ENCODE results near the gene UQCC5.
"Not testable (repeated sequence)": the region's sequence is repeated elsewhere in the genome, so short reads cannot be mapped to it uniquely, and the experiment has no call there.

UQCC5 gene

GRCh38 chr3:52523386-52524257 is 12.8 kb upstream of the UQCC5 start:
- no peak for DNase-seq

- DNase-seq = no peak
These were observed 12.1 kb upstream of the UQCC5 start for GRCh38 chr3:52524258-52524751.

GRCh38 chr3:52524752-52525679 is 11.4 kb upstream of the UQCC5 start:
- no peak for DNase-seq

- DNase-seq = no peak
These were observed 10.5 kb upstream of the UQCC5 start for GRCh38 chr3:52525680-52526561.

GRCh38 chr3:52526671-52527038 is 9.8 kb upstream of the UQCC5 start:
- DNase-seq = not testable (repeated sequence)

- no peak for DNase-seq
These were observed 9.2 kb upstream of the UQCC5 start for GRCh38 chr3:52527039-52527731.

- no peak for DNase-seq
These were observed 8.4 kb upstream of the UQCC5 start for GRCh38 chr3:52527732-52528585.

- no peak for DNase-seq
These were observed 7.6 kb upstream of the UQCC5 start for GRCh38 chr3:52528586-52529375.

- no peak for DNase-seq
These were observed 6.8 kb upstream of the UQCC5 start for GRCh38 chr3:52529376-52530333.

- no peak for DNase-seq
These were observed 5.2 kb upstream of the UQCC5 start for GRCh38 chr3:52530918-52531826.

- no peak for DNase-seq
These were observed 4.4 kb upstream of the UQCC5 start for GRCh38 chr3:52531860-52532516.

- DNase-seq = no peak
These were observed 3.9 kb upstream of the UQCC5 start for GRCh38 chr3:52532517-52532837.

- DNase-seq = peak; percentile 24
These were observed 3.4 kb upstream of the UQCC5 start for GRCh38 chr3:52532838-52533622.

- DNase-seq = peak; percentile 75
These were observed 2.7 kb upstream of the UQCC5 start, which contains the start of gene NT5DC2 for GRCh38 chr3:52533623-52534280. TSS of gene NT5DC2 (minus strand) at chr3:52533857. CDS start at chr3:52533737, 120 bp downstream.

- DNase-seq = peak; percentile 80
These were observed 1.9 kb upstream of the UQCC5 start for GRCh38 chr3:52534281-52535183.

Measured in DMS53 (cell line).